Measurements from ENCODE around the gene FAM107B.

DNA sequence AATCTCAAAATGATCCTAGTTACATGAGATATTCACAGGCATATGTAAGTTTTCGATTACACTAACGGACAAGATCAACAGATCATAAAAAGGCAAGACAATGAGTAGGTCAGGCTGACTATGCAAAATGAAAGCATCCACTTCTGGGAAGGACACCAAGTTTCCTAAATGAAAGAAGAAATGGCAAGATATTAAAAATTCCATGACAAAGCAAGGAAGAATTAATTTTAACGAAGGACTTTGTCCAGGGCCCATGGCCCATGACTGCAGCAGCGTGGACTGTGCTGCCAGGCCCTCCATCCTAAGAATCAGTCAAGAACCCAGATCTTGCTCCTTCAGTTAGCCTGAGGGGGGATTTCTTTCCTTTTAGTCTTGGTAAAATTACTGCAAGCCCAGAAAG, 261.6 kb downstream of the FAM107B start:
- TF ChIP-seq, protein P1, sequence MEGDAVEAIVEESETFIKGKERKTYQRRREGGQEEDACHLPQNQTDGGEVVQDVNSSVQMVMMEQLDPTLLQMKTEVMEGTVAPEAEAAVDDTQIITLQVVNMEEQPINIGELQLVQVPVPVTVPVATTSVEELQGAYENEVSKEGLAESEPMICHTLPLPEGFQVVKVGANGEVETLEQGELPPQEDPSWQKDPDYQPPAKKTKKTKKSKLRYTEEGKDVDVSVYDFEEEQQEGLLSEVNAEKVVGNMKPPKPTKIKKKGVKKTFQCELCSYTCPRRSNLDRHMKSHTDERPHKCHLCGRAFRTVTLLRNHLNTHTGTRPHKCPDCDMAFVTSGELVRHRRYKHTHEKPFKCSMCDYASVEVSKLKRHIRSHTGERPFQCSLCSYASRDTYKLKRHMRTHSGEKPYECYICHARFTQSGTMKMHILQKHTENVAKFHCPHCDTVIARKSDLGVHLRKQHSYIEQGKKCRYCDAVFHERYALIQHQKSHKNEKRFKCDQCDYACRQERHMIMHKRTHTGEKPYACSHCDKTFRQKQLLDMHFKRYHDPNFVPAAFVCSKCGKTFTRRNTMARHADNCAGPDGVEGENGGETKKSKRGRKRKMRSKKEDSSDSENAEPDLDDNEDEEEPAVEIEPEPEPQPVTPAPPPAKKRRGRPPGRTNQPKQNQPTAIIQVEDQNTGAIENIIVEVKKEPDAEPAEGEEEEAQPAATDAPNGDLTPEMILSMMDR (IDR thresholded peaks at IDR 0.05), result no peak
- no peak for TF ChIP-seq POLR2A (IDR thresholded peaks at IDR 0.05)

Data from thyroid gland (tissue), 4 donors.